Measurements from ENCODE around the gene TRPV6.

TRPV6 gene

DNA sequence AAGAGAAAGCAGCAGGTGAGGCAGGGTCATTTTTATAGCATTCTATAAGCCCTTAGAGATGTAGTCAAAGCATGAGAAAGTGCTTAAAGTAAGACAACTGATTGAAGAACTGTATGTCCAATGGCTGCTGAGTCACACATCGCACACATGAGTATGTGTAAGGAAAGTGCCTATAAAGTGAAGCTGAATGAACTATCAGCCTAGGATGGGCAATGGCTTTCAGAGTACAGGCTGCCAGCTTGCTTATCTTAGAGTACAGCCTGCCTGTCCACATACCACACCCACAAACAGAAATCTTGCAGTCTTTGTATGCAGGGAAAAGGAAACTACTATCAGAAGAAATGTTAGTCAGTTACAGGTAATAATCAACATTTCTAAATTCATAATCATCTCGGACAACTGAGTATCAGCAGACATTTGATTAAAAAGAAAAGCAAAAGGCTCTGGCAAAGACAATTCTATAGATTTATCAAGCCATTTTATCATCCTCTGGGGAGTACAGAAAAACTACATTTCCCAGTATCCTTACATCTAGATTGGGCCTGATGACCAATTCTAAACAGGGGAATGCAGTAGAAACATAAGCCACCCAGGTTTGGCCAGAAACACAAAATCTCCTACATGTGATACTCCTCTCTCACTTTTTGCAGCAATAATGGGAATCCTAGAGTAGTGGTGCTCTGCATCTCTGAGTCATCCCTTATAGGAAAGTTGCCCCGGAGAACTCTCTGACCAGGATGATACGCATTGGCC lies 46.9 kb downstream of the TRPV6 start:
- no peak for DNase-seq

DNA sequence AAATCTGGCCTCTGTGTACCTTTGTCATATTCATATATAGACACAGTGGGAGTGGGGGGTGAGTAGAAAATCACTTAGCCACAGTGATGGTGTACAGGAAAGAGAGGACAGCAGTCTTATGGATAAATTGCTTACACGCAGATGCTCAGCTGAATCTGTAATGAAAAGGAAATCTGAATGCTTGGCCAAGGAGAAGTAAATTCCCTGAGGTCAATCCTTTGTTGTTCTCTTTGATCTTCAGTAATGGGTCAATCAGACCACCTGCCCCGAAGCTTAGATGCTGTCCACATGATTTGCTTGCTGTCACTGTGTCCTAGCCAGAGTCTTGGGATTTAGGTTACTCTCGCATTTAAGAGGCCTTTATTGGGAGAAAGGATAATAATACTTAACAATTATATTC lies 49.1 kb downstream of the TRPV6 start:
- DNase-seq: no peak

DNA sequence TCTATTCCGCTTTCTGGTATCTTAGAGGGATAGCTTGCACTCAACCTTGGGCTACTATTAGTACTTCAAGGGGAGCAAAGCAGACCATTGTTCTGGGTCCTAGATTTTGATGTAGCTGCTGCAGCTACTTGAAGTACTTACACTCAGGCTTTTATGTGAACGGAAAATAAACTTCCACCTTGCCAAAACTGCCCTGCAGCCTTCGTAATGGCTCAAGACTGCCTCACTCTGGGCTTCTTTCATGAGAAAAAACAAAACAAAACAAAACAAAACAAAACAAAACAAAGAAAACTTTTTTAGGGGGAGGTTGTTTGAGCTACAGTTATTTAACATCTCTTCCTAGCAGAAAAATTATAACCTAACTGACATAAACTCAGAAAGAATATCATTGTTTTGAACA lies 50.1 kb downstream of the TRPV6 start:
- no peak for DNase-seq

DNA sequence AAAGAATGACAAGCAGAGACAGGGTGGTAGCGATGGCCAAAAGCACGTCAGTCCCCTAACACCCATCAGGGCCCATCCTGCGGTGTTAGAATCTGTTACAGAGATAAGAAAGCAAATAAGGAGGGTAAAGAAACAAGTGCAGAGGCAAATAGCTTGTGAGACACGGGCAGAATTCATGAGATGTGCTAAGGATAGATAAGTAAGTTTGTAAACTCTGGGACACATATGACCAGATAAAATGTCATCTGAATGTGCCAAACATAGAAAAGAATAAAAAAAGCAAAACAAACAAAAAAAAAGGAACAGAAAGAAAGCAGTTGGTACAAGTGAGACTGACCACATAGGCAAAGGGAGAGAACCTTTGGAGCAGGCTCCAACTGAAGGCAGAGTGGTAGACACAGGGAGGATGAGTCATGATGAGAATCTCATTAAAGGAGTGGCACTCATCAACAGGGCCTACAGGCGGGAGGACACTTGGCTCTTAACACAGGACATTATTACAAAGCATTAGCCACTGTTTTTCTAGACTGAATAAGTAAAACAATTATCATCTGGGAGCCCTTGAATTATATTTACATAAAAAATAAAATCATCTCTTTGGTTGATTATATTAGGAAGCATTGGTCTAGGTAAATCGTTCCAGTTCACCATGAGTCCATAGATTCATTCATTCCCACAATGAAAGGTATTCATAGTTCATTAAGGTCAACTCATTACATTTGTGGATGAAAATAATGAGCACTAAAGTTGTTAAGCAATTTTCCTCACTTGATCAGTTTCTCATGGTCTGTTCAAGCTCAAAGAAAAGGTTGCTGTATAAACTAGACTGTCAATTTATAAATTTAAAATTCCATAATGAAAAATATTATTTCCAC lies 52.1 kb downstream of the TRPV6 start:
- no peak for DNase-seq

DNA sequence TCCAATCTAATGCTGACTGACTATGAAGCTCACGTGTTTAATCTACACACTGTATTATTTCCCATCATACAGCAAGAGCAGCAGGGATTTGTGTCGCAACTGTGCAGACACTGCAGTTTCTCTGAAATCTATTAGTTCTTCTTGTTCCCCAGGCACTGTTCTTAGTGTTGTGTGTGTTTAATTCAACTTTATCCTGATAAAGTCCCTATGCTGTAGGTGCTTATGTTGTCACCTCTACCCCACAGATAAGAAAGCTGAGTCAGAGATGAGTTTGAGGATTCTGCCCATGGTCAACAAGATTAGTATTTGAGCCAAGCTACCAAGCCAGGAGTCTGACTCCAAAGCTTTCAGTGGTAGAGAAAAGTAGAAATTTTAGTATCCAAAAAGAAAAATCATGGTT lies 53.1 kb downstream of the TRPV6 start:
- no peak for DNase-seq

DNA sequence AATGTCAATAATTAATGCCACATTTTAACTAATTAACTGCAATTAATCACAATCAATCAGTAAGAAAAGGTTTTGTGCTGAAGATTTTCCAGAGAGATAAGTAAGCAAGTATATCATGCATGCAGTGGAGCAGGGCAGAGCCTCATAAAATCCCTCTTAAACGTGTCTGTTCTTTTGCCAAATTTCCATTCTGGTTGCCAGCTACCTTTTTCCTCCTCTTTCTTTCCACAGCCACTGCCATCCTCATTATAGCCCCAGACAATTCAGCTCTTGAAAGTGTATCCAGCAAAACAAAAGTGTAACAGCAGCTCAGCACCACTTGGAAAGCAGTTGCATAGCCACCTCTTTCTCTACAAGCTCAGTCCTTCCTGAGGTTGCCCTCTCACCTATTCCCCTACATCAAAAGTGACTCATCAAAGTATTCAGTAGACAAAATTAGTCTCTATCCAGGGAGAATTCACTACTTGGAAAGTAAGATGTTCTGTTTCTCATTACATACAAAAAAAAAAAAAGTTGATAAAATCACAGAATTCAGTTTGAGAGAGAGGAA lies 57.5 kb downstream of the TRPV6 start:
- DNase-seq: no peak

DNA sequence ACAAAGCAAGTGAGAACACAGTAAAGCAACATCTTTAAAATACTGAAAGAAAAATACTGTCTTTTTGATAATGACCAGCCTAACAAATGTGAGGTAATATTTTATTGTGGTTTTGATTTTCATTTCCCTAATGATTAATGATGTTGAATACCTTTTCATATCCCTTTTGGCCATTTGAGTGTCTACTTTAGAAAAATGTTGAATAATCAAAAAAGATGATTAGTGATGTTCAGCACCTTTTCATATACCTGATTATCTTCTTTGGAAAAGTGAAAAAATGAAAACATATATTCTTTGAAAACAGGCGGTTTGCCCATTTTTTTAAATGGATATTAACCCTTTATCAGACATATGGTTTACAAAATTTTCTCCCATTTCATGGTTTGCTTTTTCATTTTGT lies 62.8 kb downstream of the TRPV6 start:
- DNase-seq: no peak
